Sigmoid colon (tissue), 7 donors: ENCODE results near the gene TOPORS. TPM values are rescaled to one million over a fixed set of nuclear protein-coding genes. Genes with fewer than 3 reads are reported as not detected.

Experiments used
- DNase-seq: peaks from one replicate; pipeline ENCODE4 v3.0.0-alpha.2; 2019
- H3K27ac ChIP-seq, 4 donors: fragments of 200-600 bp; sonication (generic); one replicate each; pipeline ENCODE4 v1.5.1; 2016 to 2019; ENCODE audit warnings: mild to moderate bottlenecking in 1 of 4
- H3K27me3 ChIP-seq, 3 donors: fragments of 200-600 bp; sonication (generic); one replicate each; pipeline ENCODE4 v1.5.1; 2019; ENCODE audit warnings: mild to moderate bottlenecking in 1 of 3
- H3K36me3 ChIP-seq, 4 donors: fragments of 200-600 bp; sonication (generic); one replicate each; pipeline ENCODE4 v1.5.1; 2016 to 2019
- H3K4me1 ChIP-seq, 4 donors: fragments of 200-600 bp; sonication (generic); one replicate each; pipeline ENCODE4 v1.5.1; 2017 to 2019
- H3K4me3 ChIP-seq, 4 donors: fragments of 200-600 bp; sonication (generic); one replicate each; pipeline ENCODE4 v1.5.1; 2017 to 2019; ENCODE audit warnings: mild to moderate bottlenecking in 2 of 4, moderate library complexity in 1 of 4
- H3K9me3 ChIP-seq, 4 donors: fragments of 200-600 bp in 3 of 4; sonication (generic) in 3 of 4; one replicate each; pipeline versions ENCODE4 v1.5.1 to v1.6.1; 2013 to 2019
- CTCF ChIP-seq, 4 experiments: fragments of 450-650 bp in 3 of 4; fragments of 200-600 bp in 1 of 4; IDR thresholded peaks; one replicate each; pipeline ENCODE4 v1.5.1; 2016 to 2019; ENCODE audit warnings: antibody characterized with exemption in 4 of 4, mild to moderate bottlenecking in 3 of 4, moderate library complexity in 2 of 4
- EP300 ChIP-seq, 4 donors: sonication (generic); formaldehyde crosslinking; IDR thresholded peaks; one replicate each; pipeline ENCODE4 v1.6.1; 2017; ENCODE audit warnings: antibody characterized with exemption in 4 of 4
- POLR2A ChIP-seq, 2 donors: fragments of 450-650 bp; IDR thresholded peaks; one replicate each; pipeline ENCODE4 v1.6.1; 2016; ENCODE audit warnings: antibody characterized with exemption in 2 of 2, mild to moderate bottlenecking in 2 of 2, moderate library complexity in 2 of 2
- POLR2AphosphoS5 ChIP-seq, 4 donors: sonication (generic); formaldehyde crosslinking; IDR thresholded peaks; one replicate each; pipeline ENCODE4 v1.6.1; 2017; ENCODE audit warnings: antibody characterized with exemption in 4 of 4
- WGBS, 2 donors: extraction: QIAGEN DNeasy Blood & Tissue Kit; methylation state at CpG; one replicate each; pipeline ENCODE4 v1.1.7; 2013; 5-methylcytosine and 5-hydroxymethylcytosine counted together
- intact Hi-C: fragments of 100-400 bp; cut with DNase I; formaldehyde crosslinking; loops from one replicate; pipeline ENCODE4 v1.15.1; 2023
- polyA plus RNA-seq, 3 donors: library from polyadenylated mRNA; stranded (reverse); fragments of 200-250 nt; gene quantifications; one replicate each; pipeline ENCODE4 v1.2.3, GENCODE V29; 2013
- total RNA-seq, 4 donors: library from RNA; depleted of rRNA; stranded (reverse); fragments of >200 nt; gene quantifications; one replicate each; pipeline ENCODE4 v1.1.0, GENCODE V29; 2016
- donor health status: healthy with polysubstance abuse.
- donor health status: Bipolar disorder and iron deficiency.
- donor health status: healthy.

TOPORS gene
- total and polyA plus RNA-seq, 7 donors: 7.7 to 27.5 (median 23.5) TPM

- Histone ChIP-seq H3K9me3 (no peaks in the 10 kb centered on the region), H3K36me3 (peaks cover 0 to 29% (median 9%) of the 10 kb centered on the region in 4 donors), H3K27ac (no peak overlapping the region), H3K4me1 (no peaks in the 10 kb centered on the region), H3K27me3 (no peaks in the 10 kb centered on the region), H3K4me3 (no peak overlapping the region)
- intact Hi-C loops: no loop called here
- WGBS, 2 donors: 88 to 94% methylated on average over 1 of the region's 1 CpG
- DNase-seq: no peak
- TF ChIP-seq EP300 (IDR thresholded peaks at IDR 0.05) (no peak), CTCF (IDR thresholded peaks at IDR 0.05) (no peak), POLR2A (IDR thresholded peaks at IDR 0.05) (no peak), POLR2AphosphoS5 (IDR thresholded peaks at IDR 0.05) (no peak)
Measured at GRCh38 chr9:32501868-32502267, 50.5 kb downstream of the TOPORS start.

- WGBS, 2 donors: 65 to 91% methylated on average over 2 of the region's 2 CpGs
- intact Hi-C loops: no loop called here
- DNase-seq: no peak
- H3K36me3 ChIP-seq: peaks cover 0 to 40% (median 10%) of the 10 kb centered on the region in 4 donors
- no peak overlapping the region for H3K4me3 ChIP-seq
- H3K9me3 ChIP-seq: no peaks in the 10 kb centered on the region
- TF ChIP-seq POLR2A (IDR thresholded peaks at IDR 0.05) (no peak), EP300 (IDR thresholded peaks at IDR 0.05) (no peak), CTCF (IDR thresholded peaks at IDR 0.05) (no peak), POLR2AphosphoS5 (IDR thresholded peaks at IDR 0.05) (no peak)
- H3K27me3 ChIP-seq: no peaks in the 10 kb centered on the region
- H3K27ac ChIP-seq: no peak overlapping the region
- H3K4me1 ChIP-seq: no peaks in the 10 kb centered on the region
Measured at GRCh38 chr9:32500768-32501167, 51.6 kb downstream of the TOPORS start.

- no peak for TF ChIP-seq POLR2A (IDR thresholded peaks at IDR 0.05)
- no peak for TF ChIP-seq POLR2AphosphoS5 (IDR thresholded peaks at IDR 0.05)
- TF ChIP-seq EP300 (IDR thresholded peaks at IDR 0.05): no peak
- TF ChIP-seq CTCF (IDR thresholded peaks at IDR 0.05): no peak
- Histone ChIP-seq H3K4me3 (no peak overlapping the region), H3K36me3 (peaks cover 0 to 42% (median 10%) of the 10 kb centered on the region in 4 donors), H3K9me3 (no peaks in the 10 kb centered on the region), H3K4me1 (no peaks in the 10 kb centered on the region), H3K27ac (no peak overlapping the region), H3K27me3 (no peaks in the 10 kb centered on the region)
- intact Hi-C loops: no loop called here
- DNase-seq: no peak
Measured at GRCh38 chr9:32497921-32498320, 54.5 kb downstream of the TOPORS start.

GRCh38 chr9:32490601-32491000, 61.8 kb downstream of the TOPORS start:
- intact Hi-C loops: no loop called here
- 86 to 89% methylated on average over 3 of the region's 3 CpGs for WGBS, 2 donors

More at GRCh38 chr9:32490601-32491000, 61.8 kb downstream of the TOPORS start:
- H3K9me3 ChIP-seq: no peaks in the 10 kb centered on the region
- no peak overlapping the region for H3K4me3 ChIP-seq
- H3K27me3 ChIP-seq: no peaks in the 10 kb centered on the region
- peaks cover 13 to 64% (median 18%) of the 10 kb centered on the region in 4 donors for H3K36me3 ChIP-seq
- DNase-seq: no peak
- no peak overlapping the region for H3K27ac ChIP-seq
- H3K4me1 ChIP-seq: no peaks in the 10 kb centered on the region
- TF ChIP-seq EP300 (IDR thresholded peaks at IDR 0.05): no peak

Other genes starting within 250 kb of the TOPORS start
- gene ACO1, start 167.9 kb downstream of the TOPORS start, total RNA-seq: 10 to 100 TPM; 37.2 to 54.2 (median 40.0) TPM
- gene ACO1, start 167.9 kb downstream of the TOPORS start, polyA plus RNA-seq: 10 to 100 TPM; 11.4 to 20.6 (median 15.0) TPM
- gene RIGI, start 26.4 kb downstream of the TOPORS start, total RNA-seq: 10 to 100 TPM in 3 of 4 donors, 1 to 10 TPM in 1; 9.4 to 19.6 (median 13.9) TPM
- 10 to 100 TPM in 1 of 3 donors, 1 to 10 TPM in 2; 4.4 to 11.0 (median 6.0) TPM for gene RIGI, start 26.4 kb downstream of the TOPORS start, polyA plus RNA-seq
- 10 to 100 TPM in 1 of 4 donors, 1 to 10 TPM in 3; 1.8 to 10.5 (median 5.0) TPM for gene SMIM27, start 259 bp downstream of the TOPORS start, total RNA-seq
- 10 to 100 TPM in 2 of 3 donors, 1 to 10 TPM in 1; 6.6 to 20.4 (median 12.3) TPM for gene SMIM27, start 259 bp downstream of the TOPORS start, polyA plus RNA-seq
- gene NDUFB6, start 20.6 kb upstream of the TOPORS start, total RNA-seq: 10 to 100 TPM; 37.7 to 97.6 (median 57.0) TPM
- 10 to 100 TPM; 41.7 to 91.8 (median 66.1) TPM for gene NDUFB6, start 20.6 kb upstream of the TOPORS start, polyA plus RNA-seq
- gene TAF1L, start 83.1 kb upstream of the TOPORS start, total RNA-seq: not detected
- not detected for gene TAF1L, start 83.1 kb upstream of the TOPORS start, polyA plus RNA-seq
- not detected for gene TMEM215, start 231.0 kb upstream of the TOPORS start, total RNA-seq
- not detected for gene TMEM215, start 231.0 kb upstream of the TOPORS start, polyA plus RNA-seq